CD4-positive, alpha-beta T cell treated with Interleukin-21 for 1 hour (primary cell): ENCODE data around the gene CLMN.
"Not testable (repeated sequence)": the region's sequence is repeated elsewhere in the genome, so short reads cannot be mapped to it uniquely, and the experiment has no call there.

Experiments
- DNase-seq: peaks from one replicate; pipeline ENCODE4 v3.0.0-alpha.2; 2020

CLMN gene

DNA sequence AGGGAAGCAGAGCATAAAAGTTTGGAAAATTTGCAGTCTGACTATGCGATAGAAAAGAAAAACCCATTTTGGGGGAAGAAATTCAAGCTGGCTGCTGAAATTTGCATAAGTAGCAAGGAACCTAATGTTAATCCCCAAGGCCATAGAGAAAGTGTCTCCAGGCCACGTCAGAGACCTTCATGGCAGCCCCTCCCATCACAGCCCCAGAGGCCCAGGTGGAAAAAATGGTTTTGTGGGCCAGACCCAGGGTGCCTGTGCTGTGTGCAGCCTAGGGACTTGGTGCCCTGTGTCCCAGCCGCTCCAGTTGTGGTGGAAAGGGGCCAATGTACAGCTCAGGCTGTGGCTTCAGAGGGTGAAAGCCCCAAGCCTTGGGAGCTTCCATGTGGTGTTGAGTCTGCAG lies 35.9 kb downstream of the CLMN start:
- not testable (repeated sequence) for DNase-seq

DNA sequence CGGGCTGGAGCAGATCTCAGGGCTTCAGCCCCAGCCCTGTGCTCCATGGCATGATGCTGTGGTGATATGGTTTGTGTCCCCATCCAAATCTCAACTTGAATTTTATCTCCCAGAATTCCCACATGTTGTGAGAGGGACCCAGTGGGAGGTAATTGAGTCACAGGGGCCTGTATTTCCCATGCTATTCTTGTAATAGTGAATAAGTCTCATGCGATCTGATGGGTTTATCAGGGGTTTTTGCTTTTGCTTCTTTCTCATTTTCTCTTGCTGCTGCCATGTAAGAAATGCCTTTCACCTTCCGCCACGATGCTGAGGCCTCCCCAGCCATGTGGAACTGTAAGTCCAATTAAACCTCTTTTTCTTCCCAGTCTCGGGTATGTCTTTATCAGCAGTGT lies 36.7 kb downstream of the CLMN start:
- not testable (repeated sequence) for DNase-seq

DNA sequence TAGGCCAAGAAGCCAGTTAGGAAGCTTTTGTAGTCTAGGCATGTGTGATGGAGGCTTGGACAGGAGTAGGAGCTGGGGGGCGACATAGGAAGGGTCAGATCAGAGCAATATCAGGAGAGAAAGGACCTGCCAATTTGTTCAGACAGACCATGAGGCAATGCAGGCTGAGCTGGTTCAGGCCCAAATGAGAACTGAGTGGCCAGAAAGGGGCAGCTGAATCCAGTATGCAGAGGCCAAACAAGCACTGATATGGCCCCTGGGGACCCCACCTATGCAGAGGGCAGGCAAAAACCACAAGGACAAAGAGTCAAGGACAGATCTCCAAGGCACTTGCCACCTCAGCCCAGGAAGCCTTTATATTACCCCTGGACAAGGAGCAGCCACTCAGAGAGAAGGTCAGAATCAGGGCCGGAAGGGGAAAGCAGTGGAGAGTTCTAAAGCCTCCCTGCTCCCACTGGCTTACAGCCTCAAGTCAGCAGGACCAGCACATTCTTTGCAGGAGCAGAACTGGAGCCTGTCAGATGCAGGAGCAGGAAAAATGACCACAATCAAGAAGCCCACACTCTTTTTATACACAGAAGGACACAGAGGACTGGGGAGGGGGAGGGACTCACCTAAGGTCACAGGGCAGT lies 37.2 kb downstream of the CLMN start:
- no peak for DNase-seq

DNA sequence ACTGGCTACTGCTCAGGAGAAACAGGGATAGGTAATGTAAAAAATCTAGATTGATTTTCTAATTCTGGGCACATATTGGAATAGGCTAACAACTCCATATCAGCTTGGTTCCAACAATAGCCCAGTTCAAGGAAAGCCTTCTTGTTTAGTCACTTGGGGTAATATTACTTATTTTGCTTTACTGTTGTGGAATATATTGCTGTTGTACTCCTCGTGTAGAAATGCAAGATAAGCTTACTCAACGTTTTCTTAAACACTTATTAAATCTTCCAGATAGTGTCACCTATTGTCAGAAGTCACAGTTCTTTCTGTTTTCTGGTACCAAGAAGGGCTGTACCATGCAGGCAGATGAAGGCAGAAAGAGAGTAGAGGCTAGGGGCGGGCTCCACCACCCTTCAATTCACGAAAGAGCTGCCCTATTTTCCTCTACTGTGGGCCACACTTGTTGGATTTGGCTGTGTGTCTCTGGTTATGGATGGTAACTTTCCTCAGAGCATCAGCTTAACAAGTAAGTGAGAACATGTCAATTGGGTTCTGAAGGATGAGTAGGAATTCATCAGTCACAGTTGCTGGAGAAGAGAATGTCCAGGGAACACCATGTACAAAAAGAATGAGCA lies 38.0 kb downstream of the CLMN start:
- DNase-seq = no peak

DNA sequence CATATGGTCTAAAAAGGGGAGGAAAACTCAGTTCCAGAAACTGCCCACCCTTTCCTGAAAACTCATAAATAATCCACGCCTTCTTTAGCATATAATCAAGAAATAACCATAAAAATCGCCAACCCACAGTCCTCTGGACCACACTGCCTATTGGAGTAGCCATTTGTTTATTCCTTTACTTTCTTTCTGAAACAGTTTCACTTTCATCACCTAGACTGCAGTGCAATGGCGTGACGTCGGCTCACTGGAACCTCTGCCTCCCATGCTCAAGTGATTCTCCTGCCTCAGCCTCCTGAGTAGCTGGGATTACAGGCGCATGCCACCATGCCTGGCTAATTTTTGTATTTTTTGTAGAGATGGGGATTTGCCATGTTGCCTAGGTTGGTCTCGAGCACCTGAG lies 44.2 kb downstream of the CLMN start:
- DNase-seq = no peak

DNA sequence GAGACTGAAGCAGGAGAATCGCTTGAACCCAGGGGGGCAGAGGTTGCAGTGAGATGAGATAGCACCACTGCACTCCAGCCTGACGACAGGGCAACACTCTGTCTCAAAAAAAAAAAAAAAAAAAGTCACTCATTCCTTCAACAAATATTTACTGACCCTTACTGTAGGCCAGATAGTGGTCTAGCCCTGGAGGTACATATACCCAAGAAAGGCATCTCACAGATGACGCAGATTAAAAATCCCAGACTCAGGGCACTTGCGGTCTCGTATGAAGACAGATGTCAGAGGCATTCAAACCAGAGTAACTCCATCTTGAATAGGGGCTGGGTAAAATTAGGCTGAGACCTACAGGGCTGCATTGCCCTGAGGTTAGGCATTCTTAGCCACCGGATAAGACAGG lies 44.8 kb downstream of the CLMN start:
- DNase-seq = no peak

DNA sequence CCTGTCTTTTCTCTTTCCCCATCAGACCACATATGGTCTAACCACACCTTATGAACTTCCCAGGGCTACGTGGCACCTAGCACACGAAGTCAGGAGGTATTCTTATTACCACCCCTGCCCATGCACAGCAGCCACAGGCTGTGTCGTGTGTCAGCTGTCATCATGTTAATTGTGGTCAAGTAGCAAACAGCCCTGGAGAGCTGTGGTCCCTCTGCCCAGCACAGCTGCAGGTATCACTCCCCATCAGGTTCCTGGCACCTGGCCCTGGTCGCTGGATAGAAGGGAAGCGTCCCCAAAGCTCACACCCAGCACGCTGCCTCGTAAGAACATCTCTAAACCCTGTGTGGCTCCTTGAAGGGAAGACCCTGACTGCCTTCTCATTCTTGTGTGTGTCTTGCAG lies 45.4 kb downstream of the CLMN start:
- DNase-seq = no peak

DNA sequence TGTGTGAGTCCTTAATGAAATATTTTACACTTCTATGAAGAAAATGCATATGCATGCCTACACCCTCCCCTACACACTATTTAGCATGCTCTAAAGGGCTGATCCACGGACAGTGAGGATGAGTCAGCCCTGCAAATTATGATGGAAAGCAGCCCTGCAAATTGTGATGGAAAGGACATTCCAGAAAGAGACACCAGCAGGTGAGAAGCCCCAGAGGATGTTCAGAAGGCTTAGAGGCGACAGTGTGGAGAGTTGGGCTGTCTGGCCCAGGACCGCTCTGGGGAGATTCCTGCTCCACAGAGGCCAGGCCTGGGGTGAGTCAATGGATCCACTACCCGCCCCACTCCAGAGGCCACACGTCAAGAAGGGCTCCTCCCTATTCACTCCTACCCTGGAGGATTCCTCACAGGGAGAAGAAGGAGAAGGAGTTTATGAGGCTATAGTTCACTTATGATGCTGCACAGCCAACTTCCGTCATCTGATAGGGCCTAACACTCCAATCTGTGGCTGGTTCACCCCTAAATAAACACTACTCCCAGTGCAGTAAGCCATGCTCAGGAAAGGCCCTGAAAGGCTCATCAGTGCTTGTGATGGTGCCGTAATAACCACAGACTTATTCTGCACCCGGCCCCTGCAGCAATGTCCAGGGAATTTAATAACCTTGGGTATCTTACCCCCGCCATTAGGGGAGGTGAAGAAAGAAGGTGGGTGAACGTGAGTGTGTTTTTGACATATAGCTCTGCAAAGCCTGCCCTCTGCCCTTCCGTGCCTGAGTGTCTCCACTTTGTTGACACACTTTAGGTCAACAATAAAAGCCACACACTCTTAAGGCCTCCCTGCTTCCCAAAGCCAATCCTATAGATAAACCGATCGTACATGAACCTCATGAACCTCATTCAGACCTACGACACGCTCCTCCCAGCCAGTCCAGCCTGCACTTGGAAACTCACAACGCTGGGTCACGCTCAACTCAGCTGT lies 46.4 kb downstream of the CLMN start:
- no peak for DNase-seq

DNA sequence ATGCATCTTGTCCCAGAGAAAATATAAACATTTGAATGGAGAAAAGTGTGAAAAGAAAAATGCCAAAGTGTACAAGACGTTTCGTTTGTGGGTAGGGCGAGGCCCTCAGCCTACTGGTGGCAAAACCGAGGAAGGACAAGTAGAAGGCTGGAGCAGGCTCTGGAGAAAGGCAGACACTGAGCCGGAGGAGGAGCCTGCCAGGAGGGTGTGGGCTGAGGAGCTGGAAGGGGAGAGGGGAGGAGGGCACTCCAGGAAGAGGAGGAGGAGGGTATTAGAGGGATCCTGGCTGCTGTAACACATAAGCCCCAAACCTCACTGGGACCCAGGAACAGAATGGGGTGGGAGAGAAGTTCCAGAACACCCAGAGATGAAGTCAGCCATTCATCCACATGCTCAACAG lies 47.7 kb downstream of the CLMN start:
- DNase-seq = no peak

DNA sequence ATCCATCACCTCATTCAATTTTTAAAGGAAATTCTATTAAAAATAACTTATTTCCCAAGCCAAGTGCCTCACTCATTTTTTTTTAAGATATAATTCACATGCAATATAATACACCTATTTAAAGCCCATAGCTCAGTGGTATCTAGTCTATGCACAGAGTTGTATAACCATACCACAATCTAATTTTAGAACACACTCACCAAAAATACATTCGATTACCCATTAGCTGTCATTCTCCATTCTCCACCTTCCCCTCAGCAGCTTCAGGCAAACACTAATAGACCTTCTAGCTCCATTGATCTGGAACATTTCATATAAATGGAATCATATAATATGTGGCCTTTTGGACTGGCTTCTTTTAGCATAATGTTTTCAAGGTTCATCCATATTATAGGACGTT lies 49.5 kb downstream of the CLMN start:
- no peak for DNase-seq

DNA sequence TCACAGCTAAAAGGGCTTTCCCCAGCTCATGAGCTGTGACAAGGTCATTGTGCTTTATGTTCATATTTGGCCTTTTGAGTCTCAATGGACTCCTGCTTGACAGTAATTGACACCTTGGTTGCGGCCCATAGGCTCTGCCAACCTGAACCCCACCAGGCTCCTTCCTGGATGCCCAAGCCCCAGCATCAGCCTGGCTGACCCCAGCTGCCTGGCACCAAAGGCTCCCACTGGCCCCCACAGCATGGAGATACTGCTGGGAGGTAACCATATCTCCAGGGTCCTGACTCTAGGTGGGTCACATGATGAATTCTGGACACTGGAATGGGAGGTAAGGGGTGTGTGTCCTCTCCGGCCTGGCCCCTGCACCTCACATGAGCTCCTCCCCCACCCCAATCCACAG lies 50.2 kb downstream of the CLMN start:
- no peak for DNase-seq

DNA sequence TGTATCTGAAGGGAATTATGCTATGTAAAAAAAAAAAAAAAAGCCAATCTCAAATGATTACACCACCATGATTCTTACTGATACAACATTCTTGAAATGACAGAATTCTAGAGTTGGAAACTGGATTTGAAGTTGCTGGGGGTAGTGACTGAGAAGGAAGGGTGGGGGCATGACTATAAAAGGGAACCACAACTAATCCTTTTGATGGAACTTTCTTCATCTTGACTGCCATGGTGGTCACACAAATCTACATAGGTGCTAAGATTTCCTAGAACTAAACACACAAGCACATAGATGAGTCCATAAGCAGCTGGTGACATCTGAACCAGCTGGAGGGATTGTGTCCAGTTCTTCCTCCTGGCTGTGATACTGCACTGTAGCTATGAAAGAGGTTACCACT lies 51.4 kb downstream of the CLMN start:
- DNase-seq = no peak

DNA sequence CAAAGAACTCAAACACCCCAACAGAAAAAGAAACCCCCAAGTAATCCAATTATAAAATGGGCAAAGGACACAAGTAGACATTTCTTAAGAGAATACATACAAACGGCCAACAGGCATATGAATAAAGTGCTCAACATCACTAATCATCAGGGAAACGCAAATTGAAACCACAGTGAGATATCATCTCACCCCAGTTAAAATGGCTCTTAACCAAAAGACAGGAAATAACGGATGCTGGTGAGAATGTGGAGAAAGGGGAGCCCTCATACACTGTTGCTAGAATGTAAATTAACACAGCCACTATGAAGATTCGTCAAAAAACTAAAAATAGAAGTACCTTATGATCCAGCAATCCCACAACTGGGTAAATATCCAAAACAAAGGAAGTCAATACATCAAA lies 52.4 kb downstream of the CLMN start:
- no peak for DNase-seq

DNA sequence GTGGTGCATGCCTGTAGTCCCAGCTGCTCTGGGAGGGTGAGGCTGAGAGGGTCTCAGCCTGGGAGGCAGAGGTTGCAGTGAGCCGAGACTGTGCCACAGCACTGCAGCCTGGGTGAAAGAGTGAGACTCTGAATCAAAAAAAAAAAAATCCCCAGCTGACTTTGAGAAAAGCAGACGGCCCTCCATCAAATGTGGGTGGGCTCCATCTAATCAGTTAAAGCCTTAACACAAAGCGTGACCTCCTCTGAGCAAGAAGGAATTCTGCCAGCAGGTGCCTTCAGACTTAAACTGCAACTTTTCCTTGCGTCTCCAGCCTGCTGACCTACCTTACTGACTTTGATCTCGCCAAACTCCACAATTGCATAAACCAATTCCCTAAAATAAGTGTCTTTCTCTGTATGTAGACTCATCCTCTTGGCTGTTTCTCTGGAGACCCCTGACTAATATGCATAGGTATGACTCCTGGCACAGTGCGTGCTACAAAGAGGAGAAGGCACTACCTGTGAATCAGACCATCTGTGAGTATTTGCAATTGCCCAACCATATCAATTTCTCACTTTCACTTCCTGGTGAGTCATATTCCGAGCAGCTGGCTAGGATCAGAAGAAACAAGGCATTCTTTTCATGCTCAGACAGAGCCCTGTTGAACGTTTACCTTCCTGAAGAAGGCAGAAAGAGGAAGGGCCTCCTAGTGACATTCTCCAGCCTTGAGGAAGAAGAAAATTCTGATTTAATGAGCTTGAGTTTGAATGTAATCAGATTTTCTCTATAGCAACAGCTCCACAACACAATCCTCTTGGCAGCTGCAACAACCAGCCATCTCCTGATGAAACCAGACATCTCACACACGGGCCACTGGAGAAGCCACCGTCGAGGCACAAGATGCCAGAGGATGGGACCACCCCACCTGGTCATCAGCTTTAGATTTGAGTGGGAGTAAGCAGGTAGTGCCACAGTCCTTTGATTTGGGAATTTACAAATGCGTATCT lies 54.3 kb downstream of the CLMN start:
- peak; percentile 22 for DNase-seq

DNA sequence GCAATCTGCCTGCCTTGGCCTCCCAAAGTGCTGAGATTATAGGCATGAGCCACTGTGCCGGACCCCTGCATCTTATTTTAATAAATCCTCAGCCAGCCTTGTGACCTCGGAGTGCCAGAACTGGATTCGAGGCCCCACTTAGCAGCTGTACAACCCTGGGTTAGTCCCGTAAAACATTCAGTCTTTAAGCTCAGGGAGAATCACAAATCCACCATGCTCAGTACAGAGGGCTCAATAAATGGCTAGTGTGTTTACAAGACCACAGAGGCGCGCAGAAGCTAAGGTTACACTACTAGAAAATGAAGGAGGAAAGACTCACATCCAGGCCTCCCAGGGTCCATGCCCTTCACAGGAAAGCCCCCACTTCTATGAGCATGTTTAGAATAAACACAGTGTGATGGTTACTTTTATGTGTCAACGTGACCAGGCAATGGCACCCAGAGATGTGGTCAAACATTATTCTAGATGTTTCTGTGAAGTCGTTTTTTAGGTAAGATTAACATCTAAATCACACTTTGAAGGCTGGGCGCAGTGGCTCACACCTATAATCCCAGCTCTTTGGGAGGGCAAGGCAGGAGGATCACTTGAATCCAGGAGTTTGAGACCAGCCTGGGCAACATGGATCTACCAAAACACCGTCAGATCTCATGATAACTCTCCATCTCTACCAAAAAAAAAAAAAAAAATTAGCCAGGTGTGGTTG lies 55.3 kb downstream of the CLMN start:
- no peak for DNase-seq

DNA sequence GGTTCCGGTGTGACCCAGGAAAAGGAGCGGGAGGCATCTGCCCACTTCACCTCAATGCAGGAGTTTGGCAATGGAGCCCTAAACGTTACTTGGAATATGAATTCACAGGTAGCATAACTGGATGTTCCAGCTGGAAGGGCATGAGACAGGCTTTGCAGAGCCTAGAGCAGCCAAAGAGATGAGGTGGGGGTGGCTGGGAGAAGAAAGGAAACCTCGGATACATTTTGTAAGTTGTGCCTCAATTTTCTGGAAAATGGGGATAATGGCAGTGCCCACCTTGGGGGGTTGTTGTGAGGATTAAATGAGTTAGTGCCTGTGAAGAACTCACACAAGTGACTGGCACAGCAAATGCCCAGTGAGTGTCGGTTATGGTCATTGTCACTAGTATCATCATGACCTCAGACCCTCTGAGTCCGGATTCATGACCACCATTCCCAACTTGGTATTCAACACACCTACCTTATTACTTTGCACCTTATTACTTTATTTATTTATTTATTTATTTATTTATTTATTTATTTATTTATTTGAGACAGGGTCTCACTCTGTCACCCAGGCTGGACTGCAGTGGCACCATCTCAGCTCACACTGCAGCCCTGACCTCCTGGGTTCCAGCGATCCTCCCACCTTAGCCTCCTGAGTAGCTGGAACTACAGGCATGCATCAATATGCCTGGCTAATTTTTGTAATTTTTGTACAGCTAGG lies 56.0 kb downstream of the CLMN start:
- no peak for DNase-seq

DNA sequence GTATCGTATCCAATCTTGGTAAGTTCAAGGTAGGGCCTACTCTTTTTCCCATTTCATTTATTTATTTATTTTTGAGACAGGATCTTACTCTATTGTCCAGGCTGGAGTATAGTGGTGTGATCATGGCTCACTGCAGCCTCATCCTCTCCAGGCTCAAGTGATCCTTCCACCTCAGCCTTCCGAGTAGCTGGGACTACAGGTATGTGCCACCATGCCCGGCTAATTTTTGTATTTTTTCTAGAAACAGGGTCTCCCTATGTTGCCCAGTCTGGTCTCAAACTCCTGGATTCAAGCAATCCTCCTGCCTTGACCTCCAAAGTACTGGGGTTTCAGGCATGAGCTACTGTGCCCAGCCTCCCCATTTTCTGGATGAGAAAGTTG lies 57.2 kb downstream of the CLMN start:
- no peak for DNase-seq

DNA sequence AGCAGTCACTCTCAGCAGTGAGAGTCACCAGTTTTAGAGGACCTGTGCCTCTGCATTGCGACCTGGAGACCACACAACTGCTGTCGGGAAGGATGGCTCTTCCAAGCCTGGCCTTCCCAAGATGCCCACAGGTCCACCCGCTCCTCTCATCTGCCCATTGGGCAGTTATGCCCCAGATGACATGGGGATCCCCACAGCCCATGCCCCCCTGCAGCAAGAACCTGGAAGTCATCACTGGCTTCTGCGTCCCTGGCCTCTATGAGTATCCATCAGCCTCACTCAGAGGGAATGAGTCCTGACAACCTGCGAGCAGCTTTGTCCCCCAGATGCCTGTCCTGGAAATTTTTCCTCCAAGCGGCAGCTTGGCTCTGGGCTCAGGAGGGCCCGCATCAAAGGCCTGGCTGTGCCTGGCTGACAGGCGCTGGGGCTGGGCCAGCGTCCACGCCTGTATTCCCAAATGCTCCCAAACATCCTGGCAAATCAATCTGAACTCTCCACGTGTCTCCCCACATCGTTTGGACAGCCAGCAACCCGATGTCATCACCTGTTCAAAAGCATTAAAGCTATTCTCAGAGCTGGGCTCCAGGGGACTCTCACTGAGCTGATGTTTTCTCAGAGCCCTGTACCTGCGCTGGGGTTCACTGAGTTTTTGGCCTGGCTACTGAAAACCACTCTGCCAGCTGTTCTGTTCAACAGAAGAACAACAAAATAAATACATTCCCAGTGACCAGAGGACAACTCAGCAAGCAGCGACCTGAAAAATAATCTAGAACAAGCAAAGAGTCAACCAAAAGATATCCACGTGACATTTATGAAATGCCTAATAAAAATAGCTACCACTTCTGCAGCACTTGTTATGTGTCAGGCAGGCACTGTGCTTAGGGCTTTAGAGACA lies 57.8 kb downstream of the CLMN start:
- no peak for DNase-seq

DNA sequence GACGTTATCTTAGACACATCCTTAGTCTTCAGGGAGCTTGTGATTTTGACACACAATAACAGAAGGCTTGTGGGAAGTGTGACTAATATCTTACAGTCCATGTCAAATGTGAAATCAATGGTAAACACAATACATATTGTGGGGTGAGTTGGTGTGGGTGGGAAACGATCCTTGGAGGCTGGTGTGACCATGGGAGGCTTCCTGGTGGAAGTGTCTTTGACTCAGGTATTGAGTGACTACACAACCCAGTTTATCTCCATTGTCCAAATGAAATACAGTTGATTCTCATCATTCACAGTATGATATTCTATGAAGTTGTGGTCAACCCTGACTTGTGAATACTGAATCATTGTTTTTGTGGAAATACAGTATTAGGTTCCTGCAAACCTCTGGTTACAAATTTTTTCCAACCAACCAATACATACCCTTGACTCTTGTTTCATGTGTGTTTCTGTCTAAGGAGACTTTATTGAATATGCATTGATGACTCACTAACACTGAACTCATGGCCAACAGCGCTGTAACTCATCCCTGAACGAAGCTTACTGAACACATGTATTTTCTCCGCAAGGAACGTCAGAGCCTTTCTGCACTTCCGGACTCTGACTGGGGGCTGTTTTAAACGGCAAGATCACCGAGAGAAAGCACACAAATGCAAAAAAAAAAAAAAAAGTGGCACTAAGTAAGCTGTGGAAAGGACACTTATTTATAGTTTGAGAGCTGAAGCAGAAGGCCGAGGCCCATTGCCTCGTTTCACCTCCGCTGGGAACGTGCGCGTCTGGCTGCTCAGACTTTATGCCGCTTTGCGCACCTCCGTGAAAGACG lies 59.0 kb downstream of the CLMN start:
- DNase-seq = no peak
